Lung (tissue), 12 donors: ENCODE results near the gene PCDHB8. TPM values are rescaled to one million over a fixed set of nuclear protein-coding genes. Genes with fewer than 3 reads are reported as not detected.
"Not testable (repeated sequence)": the region's sequence is repeated elsewhere in the genome, so short reads cannot be mapped to it uniquely, and the experiment has no call there.

Experiments used
- ATAC-seq: fragments of 200-7000 bp; cut with Tn5 transposase; one replicate; pipeline ENCODE4 v1.9.1; 2020; ENCODE audit warnings: moderate number of reproducible peaks; ENCODE audit not compliant: insufficient read depth, low FRiP score
- DNase-seq, 3 donors: peaks; one replicate each; pipeline ENCODE4 v3.0.0-alpha.2; 2013 to 2017
- H3K27ac ChIP-seq, 2 donors: one replicate each; pipeline ENCODE4 v1.5.1; 2013; ENCODE audit warnings: mild to moderate bottlenecking in 2 of 2, moderate library complexity in 2 of 2, control low read depth in 1 of 2, inconsistent platforms in 1 of 2, low read depth in 1 of 2, low read length in 1 of 2
- H3K27me3 ChIP-seq, 3 donors: one replicate each; pipeline ENCODE4 v1.5.1; 2013; ENCODE audit warnings: low read length in 2 of 3; ENCODE audit not compliant: control insufficient read depth in 3 of 3, insufficient read depth in 3 of 3
- H3K36me3 ChIP-seq, 4 donors: one replicate each; pipeline ENCODE4 v1.5.1; 2013; ENCODE audit warnings: low read length in 4 of 4, mild to moderate bottlenecking in 1 of 4, moderate library complexity in 1 of 4; ENCODE audit not compliant: control insufficient read depth in 4 of 4, insufficient read depth in 4 of 4
- H3K4me1 ChIP-seq, 5 donors: one replicate each; pipeline ENCODE4 v1.5.1; 2013; ENCODE audit warnings: low read length in 5 of 5, mild to moderate bottlenecking in 2 of 5, moderate library complexity in 1 of 5; ENCODE audit not compliant: control insufficient read depth in 5 of 5, insufficient read depth in 5 of 5
- H3K4me3 ChIP-seq: one replicate; pipeline ENCODE4 v1.5.1; 2013; ENCODE audit warnings: mild to moderate bottlenecking, control low read depth, moderate library complexity
- H3K9ac ChIP-seq, 2 donors: one replicate each; pipeline ENCODE4 v1.5.1; 2013; ENCODE audit warnings: low read length in 2 of 2, control low read depth in 1 of 2; ENCODE audit not compliant: insufficient read depth in 1 of 2
- H3K9me3 ChIP-seq, 4 donors: one replicate each; pipeline ENCODE4 v1.5.1; 2013; ENCODE audit warnings: low read length in 3 of 4, mild to moderate bottlenecking in 1 of 4, moderate library complexity in 1 of 4; ENCODE audit not compliant: control insufficient read depth in 4 of 4, insufficient read depth in 3 of 4
- CTCF ChIP-seq: IDR thresholded peaks from 2 replicates; pipeline ENCODE4 v1.5.1; 2012; ENCODE audit warnings: mild to moderate bottlenecking; ENCODE audit errors: control extremely low read depth, extremely low read depth
- WGBS, 2 donors: extraction: QIAGEN DNeasy Blood & Tissue Kit; methylation state at CpG; one replicate each; pipeline ENCODE4 v1.1.7; 2013; 5-methylcytosine and 5-hydroxymethylcytosine counted together
- polyA plus RNA-seq, 2 donors: library from polyadenylated mRNA; stranded (reverse); fragments of 200-250 nt; gene quantifications; one replicate each; pipeline ENCODE4 v1.2.1, GENCODE V29; 2013
- total RNA-seq, 2 donors: library from RNA; depleted of rRNA in 1 of 2; stranded (reverse); fragments of >200 nt in 1 of 2; gene quantifications; one replicate each; pipeline ENCODE4 v1.2.1, GENCODE V29; 2014 to 2021
- donor health status: control.
- donor health status: control.
- donor health status: Bipolar disorder and iron deficiency.
- donor health status: healthy.
- donor health status: DM: yes; HTN: yes; CAD: no.

The PCDHB8 gene
- total and polyA plus RNA-seq, 4 donors = 0.04 to 3.5 (median 1.3) TPM

DNA sequence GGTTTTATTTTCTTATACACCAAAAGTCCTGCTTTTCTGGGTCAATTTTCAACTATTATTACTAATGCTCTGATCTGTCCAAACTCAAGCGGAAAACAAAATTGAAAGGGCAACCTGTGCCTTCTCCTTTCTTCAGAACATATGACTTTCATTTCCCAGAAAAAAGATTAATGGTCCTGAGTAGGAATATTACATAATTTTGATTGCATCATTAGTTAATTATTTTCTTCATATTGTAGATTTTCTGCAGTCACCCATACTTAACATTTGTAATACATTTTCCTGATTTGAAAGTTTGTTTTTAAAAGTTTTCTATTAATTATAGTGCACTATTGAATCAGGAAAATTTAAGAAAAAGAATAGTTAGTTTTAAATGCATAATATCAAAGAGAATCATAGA is 1.7 kb upstream of the PCDHB8 start:
- Histone ChIP-seq H3K4me1 (no peaks in the 10 kb centered on the region), H3K27me3 (peaks cover 0 to 4% (median 3%) of the 10 kb centered on the region in 3 donors), H3K27ac (no peak overlapping the region), H3K4me3 (no peak overlapping the region), H3K9me3 (peaks cover 6 to 40% (median 26%) of the 10 kb centered on the region in 4 donors), H3K9ac (no peak overlapping the region), H3K36me3 (peaks cover 0 to 3% (median 0%) of the 10 kb centered on the region in 4 donors)
- 49 to 68% methylated on average over 1 of the region's 1 CpG for WGBS, 2 donors
- ATAC-seq (no peak), DNase-seq (no peak)
- no peak for TF ChIP-seq CTCF

- not testable (repeated sequence) for H3K27ac ChIP-seq, ATAC-seq, H3K4me3 ChIP-seq, H3K36me3 ChIP-seq, H3K27me3 ChIP-seq, H3K4me1 ChIP-seq, DNase-seq, H3K9ac ChIP-seq
- H3K9me3 ChIP-seq = peaks cover 0 to 43% (median 26%) of the 10 kb centered on the region in 4 donors
- WGBS, 2 donors = 35 to 38% methylated on average over 30 to 35 of the region's 39 CpGs
Observed at GRCh38 chr5:141179371-141179770, 1.8 kb downstream of the PCDHB8 start.

DNA sequence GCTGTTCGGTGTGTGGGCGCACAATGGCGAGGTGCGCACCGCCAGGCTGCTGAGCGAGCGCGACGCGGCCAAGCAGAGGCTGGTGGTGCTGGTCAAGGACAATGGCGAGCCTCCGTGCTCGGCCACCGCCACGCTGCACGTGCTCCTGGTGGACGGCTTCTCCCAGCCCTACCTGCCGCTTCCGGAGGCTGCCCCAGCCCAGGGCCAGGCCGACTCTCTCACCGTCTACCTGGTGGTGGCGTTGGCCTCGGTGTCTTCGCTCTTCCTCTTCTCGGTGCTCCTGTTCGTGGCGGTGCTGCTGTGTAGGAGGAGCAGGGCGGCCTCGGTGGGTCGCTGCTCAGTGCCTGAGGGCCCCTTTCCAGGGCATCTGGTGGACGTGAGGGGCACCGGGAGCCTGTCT is 2.3 kb downstream of the PCDHB8 start:
- H3K27ac ChIP-seq, DNase-seq, H3K27me3 ChIP-seq, H3K9ac ChIP-seq, ATAC-seq, H3K4me1 ChIP-seq, H3K36me3 ChIP-seq, H3K4me3 ChIP-seq: not testable (repeated sequence)
- peaks cover 4 to 43% (median 25%) of the 10 kb centered on the region in 4 donors for H3K9me3 ChIP-seq
- 21 to 26% methylated on average over 15 to 32 of the region's 32 CpGs for WGBS, 2 donors

DNA sequence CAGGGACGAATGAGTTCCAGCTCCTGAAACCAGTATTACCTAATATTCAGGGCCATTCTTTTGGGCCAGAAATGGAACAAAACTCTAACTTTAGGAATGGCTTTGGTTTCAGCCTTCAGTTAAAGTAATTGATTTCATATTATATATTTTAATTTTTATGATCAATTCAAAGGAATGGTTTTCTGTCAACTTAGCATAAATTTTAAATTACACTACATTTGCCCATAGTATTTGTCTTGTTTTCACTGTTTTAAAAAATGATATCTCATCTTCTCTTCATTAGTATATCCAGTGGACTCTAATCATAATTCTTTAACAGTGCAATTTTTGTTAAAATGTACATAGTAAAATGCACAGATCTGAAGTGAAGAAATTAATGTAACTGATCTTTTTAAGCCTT is 2.7 kb downstream of the PCDHB8 start:
- no peak for TF ChIP-seq CTCF
- H3K9me3 ChIP-seq = peaks cover 4 to 39% (median 24%) of the 10 kb centered on the region in 4 donors

More for the DNA sequence above, 2.7 kb downstream of the PCDHB8 start:
- ATAC-seq (no peak), DNase-seq (no peak)
- no peak overlapping the region for H3K4me3 ChIP-seq
- no peak overlapping the region for H3K27ac ChIP-seq
- WGBS, 2 donors = 29 to 41% methylated on average over 1 of the region's 1 CpG
- H3K27me3 ChIP-seq = peaks cover 0 to 4% (median 3%) of the 10 kb centered on the region in 3 donors
- no peak overlapping the region for H3K9ac ChIP-seq
- H3K4me1 ChIP-seq = peaks cover 0 to 1% (median 0%) of the 10 kb centered on the region in 5 donors
- H3K36me3 ChIP-seq = peaks cover 0 to 3% (median 0%) of the 10 kb centered on the region in 4 donors
